DND-41 (cell line): Measurements from ENCODE around the gene DDX11.
"Not testable (repeated sequence)": the region's sequence is repeated elsewhere in the genome, so short reads cannot be mapped to it uniquely, and the experiment has no call there.

Experiments
- ATAC-seq: fragments of 200-7000 bp; cut with Tn5 transposase; 3 replicates; pipeline ENCODE4 v1.9.1; 2021; ENCODE audit warnings: low read depth; ENCODE audit not compliant: insufficient read depth
- DNase-seq: peaks from one replicate; pipeline ENCODE4 v3.0.0-alpha.2; 2020
- H2AFZ ChIP-seq: 2 replicates; pipeline ENCODE4 v1.6.0; 2012; ENCODE audit warnings: low read depth, low read length
- H3K27ac ChIP-seq: 2 replicates; pipeline ENCODE4 v1.5.1; 2012; ENCODE audit warnings: low read length, inconsistent platforms
- H3K27me3 ChIP-seq: fragments of 200-600 bp; sonication (generic); 2 replicates; pipeline ENCODE4 v1.6.0; 2012; ENCODE audit warnings: low read length, mild to moderate bottlenecking, inconsistent platforms; ENCODE audit not compliant: insufficient read depth, poor library complexity
- H3K36me3 ChIP-seq: 2 replicates; pipeline ENCODE4 v1.5.1; 2012; ENCODE audit warnings: low read length, inconsistent platforms; ENCODE audit not compliant: insufficient read depth
- H3K4me1 ChIP-seq: 2 replicates; pipeline ENCODE4 v1.5.1; 2012; ENCODE audit warnings: mild to moderate bottlenecking, low read length; ENCODE audit not compliant: insufficient read depth
- H3K4me2 ChIP-seq: 2 replicates; pipeline ENCODE4 v1.6.0; 2012; ENCODE audit warnings: mild to moderate bottlenecking, moderate library complexity, low read length, inconsistent platforms; ENCODE audit not compliant: insufficient read depth
- H3K4me3 ChIP-seq, 2 experiments: fragments of 200-600 bp in 1 of 2; shearing (Covaris generic) in 1 of 2; 2 replicates each; pipeline ENCODE4 v1.5.1; 2012 to 2016; ENCODE audit warnings: inconsistent platforms in 2 of 2, low read length in 2 of 2, mild to moderate bottlenecking in 2 of 2, low read depth in 1 of 2, moderate library complexity in 1 of 2
- H3K79me2 ChIP-seq: 2 replicates; pipeline ENCODE4 v1.6.0; 2012; ENCODE audit warnings: low read length, inconsistent platforms; ENCODE audit not compliant: insufficient read depth
- H3K9ac ChIP-seq: 2 replicates; pipeline ENCODE4 v1.6.0; 2012; ENCODE audit warnings: low read depth, mild to moderate bottlenecking, inconsistent platforms, low read length, moderate library complexity
- H3K9me3 ChIP-seq: 2 replicates; pipeline ENCODE4 v1.5.1; 2012; ENCODE audit warnings: low read length, moderate library complexity, mild to moderate bottlenecking, inconsistent platforms; ENCODE audit not compliant: insufficient read depth, severe bottlenecking
- H4K20me1 ChIP-seq: 2 replicates; pipeline ENCODE4 v1.6.0; 2012; ENCODE audit warnings: low read length; ENCODE audit not compliant: insufficient read depth
- EZH2 ChIP-seq: IDR thresholded peaks from 3 replicates; pipeline ENCODE4 v1.6.1; 2012; ENCODE audit warnings: borderline replicate concordance, low read depth, mild to moderate bottlenecking, moderate library complexity, low read length, inconsistent platforms; ENCODE audit not compliant: severe bottlenecking
- TF ChIP-seq, protein P1 (sequence below): IDR thresholded peaks from 2 replicates; pipeline ENCODE4 v1.5.1; 2012; ENCODE audit warnings: borderline replicate concordance, low read length, moderate library complexity, mild to moderate bottlenecking; ENCODE audit not compliant: poor library complexity, severe bottlenecking; ENCODE audit errors: extremely low read depth

The DDX11 gene

DNA sequence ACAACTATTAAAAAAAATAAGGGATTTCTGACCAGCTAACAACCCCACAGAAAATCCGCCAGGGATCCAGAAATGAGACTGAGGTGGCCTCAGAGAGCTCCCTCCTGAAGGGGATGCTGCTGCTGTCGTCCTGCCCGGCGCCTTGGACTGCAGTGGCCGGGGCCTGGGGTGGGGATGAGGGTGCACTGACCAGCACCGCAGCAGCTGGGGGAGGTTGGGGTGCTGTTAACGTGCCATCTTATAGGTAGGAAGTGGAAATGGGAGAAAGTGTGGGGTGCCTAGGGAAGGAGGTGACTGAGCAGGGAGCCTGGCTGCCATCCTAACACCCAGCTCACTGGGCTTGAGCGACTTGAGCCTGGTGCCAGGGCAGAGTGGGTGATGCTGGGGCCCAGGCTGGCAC lies 32.0 kb downstream of the DDX11 start:
- Histone ChIP-seq H2AFZ (no peak overlapping the region), H3K4me2 (no peak overlapping the region), H3K27me3 (no peaks in the 10 kb centered on the region), H3K9ac (no peak overlapping the region), H3K27ac (no peak overlapping the region), H3K79me2 (no peaks in the 10 kb centered on the region), H3K4me3 (no peak overlapping the region), H3K36me3 (peaks cover 23% of the 10 kb centered on the region), H3K9me3 (no peaks in the 10 kb centered on the region), H4K20me1 (no peaks in the 10 kb centered on the region), H3K4me1 (no peaks in the 10 kb centered on the region)
- peak; percentile 27 for ATAC-seq
- TF ChIP-seq, protein P1, sequence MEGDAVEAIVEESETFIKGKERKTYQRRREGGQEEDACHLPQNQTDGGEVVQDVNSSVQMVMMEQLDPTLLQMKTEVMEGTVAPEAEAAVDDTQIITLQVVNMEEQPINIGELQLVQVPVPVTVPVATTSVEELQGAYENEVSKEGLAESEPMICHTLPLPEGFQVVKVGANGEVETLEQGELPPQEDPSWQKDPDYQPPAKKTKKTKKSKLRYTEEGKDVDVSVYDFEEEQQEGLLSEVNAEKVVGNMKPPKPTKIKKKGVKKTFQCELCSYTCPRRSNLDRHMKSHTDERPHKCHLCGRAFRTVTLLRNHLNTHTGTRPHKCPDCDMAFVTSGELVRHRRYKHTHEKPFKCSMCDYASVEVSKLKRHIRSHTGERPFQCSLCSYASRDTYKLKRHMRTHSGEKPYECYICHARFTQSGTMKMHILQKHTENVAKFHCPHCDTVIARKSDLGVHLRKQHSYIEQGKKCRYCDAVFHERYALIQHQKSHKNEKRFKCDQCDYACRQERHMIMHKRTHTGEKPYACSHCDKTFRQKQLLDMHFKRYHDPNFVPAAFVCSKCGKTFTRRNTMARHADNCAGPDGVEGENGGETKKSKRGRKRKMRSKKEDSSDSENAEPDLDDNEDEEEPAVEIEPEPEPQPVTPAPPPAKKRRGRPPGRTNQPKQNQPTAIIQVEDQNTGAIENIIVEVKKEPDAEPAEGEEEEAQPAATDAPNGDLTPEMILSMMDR = no peak
- TF ChIP-seq EZH2 = no peak
- no peak for DNase-seq

DNA sequence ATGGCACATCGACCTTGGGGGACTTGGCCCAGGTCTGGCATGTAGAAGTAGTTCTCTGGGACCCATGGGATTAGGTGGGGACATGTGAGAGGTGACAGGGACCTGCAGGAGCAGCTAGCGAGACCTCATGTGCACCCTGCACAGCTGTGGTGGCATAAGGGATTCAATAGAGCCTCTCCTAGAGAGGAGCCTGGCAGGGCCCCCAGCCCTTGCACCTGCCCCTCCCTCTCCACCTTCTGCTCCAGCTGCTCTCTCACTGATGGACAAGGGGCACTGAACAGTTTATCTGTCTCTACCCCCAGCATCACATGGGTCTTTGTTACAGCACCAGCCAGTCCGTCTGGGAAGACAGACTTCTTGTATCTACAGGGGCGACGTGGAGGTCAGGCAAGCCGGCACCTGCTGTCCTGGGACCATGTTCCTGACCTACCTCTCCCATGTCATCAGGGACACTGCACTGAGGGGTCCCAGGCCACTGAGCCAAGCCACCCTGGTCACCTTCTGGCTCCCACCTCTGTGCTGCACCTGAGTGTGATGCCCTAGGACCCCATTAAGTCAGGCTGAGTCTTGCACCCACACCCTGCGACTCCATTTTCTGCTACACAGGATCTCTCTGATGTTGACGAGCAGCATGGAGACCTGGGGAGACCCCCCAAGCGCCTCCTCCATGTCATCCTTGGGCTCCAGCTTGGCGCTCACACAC lies 32.6 kb downstream of the DDX11 start:
- no peak overlapping the region for H3K4me3 ChIP-seq
- H3K27me3 ChIP-seq = no peaks in the 10 kb centered on the region
- ATAC-seq = peak; percentile 32

DNA sequence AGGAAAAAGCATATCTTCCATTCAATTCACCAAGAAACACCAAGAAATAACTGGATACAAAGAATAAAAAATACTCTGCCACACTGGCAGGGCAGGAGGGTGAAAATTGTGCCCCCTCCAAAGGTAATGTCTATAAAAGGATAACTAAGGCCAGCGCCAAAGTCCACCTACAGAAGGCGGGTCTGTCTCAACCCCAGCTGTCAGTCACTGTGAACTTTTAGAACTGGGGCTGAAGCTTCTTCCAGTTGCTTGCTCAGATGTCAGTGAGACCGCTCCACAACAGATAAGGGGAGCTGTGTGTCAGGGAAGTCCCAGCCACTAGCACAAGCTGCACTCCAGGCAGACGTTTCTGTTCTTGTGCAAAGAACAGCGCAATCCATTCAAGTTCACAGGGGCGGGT lies 36.1 kb downstream of the DDX11 start:
- not testable (repeated sequence) for H3K27me3 ChIP-seq, H3K4me1 ChIP-seq, ATAC-seq, DNase-seq, H3K36me3 ChIP-seq, H2AFZ ChIP-seq, H4K20me1 ChIP-seq, H3K4me2 ChIP-seq, H3K9ac ChIP-seq, H3K79me2 ChIP-seq, H3K27ac ChIP-seq, H3K4me3 ChIP-seq, H3K9me3 ChIP-seq

More for the DNA sequence above, 32.6 kb downstream of the DDX11 start:
- TF ChIP-seq, protein P1 = no peak
- no peak for TF ChIP-seq EZH2
- Histone ChIP-seq H3K9ac (no peak overlapping the region), H3K4me1 (no peaks in the 10 kb centered on the region), H3K27ac (no peak overlapping the region), H2AFZ (no peak overlapping the region), H3K4me2 (no peak overlapping the region), H3K36me3 (peaks cover 17% of the 10 kb centered on the region), H4K20me1 (no peaks in the 10 kb centered on the region), H3K9me3 (no peaks in the 10 kb centered on the region), H3K79me2 (no peaks in the 10 kb centered on the region)
- DNase-seq = no peak

DNA sequence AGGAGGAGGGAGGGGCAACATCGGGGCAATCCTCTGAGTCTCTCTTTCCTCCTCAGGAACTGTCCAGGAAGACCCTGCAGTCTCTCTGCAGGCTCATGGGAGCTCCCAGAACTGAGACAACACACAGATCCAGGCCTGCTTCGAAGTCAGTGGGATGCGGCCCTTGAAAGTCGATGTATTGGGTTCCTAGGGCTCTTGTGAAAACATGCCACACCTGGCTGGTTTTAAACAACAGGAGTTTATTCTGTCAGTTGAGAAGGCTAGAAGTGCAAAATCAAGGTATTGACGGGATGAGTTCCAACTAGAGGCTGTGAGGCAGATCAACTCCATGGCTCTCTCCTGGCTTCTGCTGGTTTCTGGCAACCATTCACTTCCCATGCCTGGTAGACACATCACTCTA lies 36.6 kb downstream of the DDX11 start:
- H3K4me1 ChIP-seq, H3K9ac ChIP-seq, H3K36me3 ChIP-seq, H3K9me3 ChIP-seq, H3K27ac ChIP-seq, H3K4me3 ChIP-seq, ATAC-seq, H3K79me2 ChIP-seq, H3K4me2 ChIP-seq, H4K20me1 ChIP-seq, DNase-seq, H3K27me3 ChIP-seq, H2AFZ ChIP-seq: not testable (repeated sequence)

DNA sequence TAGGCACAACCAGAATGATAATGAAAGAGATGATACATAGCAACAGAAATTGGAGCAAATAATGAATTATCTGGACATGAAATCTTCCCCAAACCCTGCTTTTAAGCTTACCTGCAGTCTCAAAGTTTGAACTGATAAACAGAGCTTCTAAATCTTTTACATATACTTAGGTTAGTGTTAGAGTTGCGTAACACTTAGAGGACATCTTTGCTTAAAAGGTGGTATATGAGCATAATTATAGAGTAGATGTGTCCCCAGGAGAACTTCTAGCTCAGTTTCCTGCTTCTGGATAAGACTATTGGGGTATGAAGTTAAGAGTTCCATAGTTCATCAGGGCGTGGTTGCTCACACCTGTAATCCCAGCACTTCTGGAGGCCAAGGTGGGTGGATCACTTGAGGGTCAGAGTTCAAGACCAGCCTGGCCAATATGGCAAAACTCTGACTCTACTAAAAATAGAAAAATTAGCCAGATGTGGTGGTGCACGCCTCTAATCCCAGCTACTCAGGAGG lies 41.5 kb downstream of the DDX11 start:
- H3K27ac ChIP-seq, DNase-seq, H2AFZ ChIP-seq, H3K4me2 ChIP-seq, H4K20me1 ChIP-seq, H3K4me3 ChIP-seq, ATAC-seq, H3K4me1 ChIP-seq, H3K36me3 ChIP-seq, H3K9me3 ChIP-seq, H3K79me2 ChIP-seq, H3K27me3 ChIP-seq, H3K9ac ChIP-seq: not testable (repeated sequence)

DNA sequence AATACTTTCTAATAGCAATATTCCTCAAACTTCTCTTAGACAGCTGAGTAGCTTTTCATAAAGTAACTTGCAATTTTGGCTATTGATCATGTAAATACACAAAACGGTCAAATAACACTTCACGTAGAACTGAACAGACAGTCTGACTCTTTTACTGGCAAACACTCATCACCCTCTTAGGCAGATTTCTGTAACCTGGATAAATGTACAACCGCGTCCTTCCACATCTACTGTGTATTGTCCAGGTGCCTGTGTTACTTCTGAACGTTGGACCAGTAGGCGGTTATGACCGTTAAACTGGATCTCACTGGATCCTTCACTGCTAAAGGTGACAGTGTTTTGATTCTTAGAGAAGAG lies 43.2 kb downstream of the DDX11 start:
- not testable (repeated sequence) for H3K9ac ChIP-seq, H4K20me1 ChIP-seq, H3K4me2 ChIP-seq, DNase-seq, H3K36me3 ChIP-seq, H3K79me2 ChIP-seq, H3K4me3 ChIP-seq, H3K4me1 ChIP-seq, H3K27ac ChIP-seq, H2AFZ ChIP-seq, H3K27me3 ChIP-seq, ATAC-seq, H3K9me3 ChIP-seq
